HG03196 (cell line): Measurements from ENCODE around the gene TOGARAM2.

Experiments
- ATAC-seq: cut with Tn5 transposase; IDR thresholded peaks from one replicate; pipeline ENCODE4 v1.9.1; 2021; ENCODE audit not compliant: unreplicated experiment

The TOGARAM2 gene

GRCh38 chr2:28981016-28981441, at the start of gene TOGARAM2:
TOGARAM2 (plus strand) TSS chr2:28981298; CDS start chr2:28994835, 13,537 bp downstream.
- ATAC-seq = no peak

GRCh38 chr2:28934769-28935168, 46.3 kb upstream of the TOGARAM2 start:
- ATAC-seq = no peak

- ATAC-seq = no peak
These were observed 40.1 kb upstream of the TOGARAM2 start for GRCh38 chr2:28941008-28941407.

- ATAC-seq = no peak
These were observed 36.4 kb upstream of the TOGARAM2 start for GRCh38 chr2:28944535-28945248.

- ATAC-seq = no peak
These were observed 32.9 kb upstream of the TOGARAM2 start for GRCh38 chr2:28948160-28948559.

- no peak for ATAC-seq
These were observed 31.9 kb upstream of the TOGARAM2 start for GRCh38 chr2:28949190-28949589.

GRCh38 chr2:28949617-28950305, 31.3 kb upstream of the TOGARAM2 start:
- no peak for ATAC-seq

GRCh38 chr2:28950941-28951630, 30.0 kb upstream of the TOGARAM2 start:
- ATAC-seq = no peak

GRCh38 chr2:28951910-28952835, 28.9 kb upstream of the TOGARAM2 start:
- ATAC-seq = no peak

- ATAC-seq = no peak
These were observed 28.3 kb upstream of the TOGARAM2 start for GRCh38 chr2:28952836-28953211.

GRCh38 chr2:28955467-28955866, 25.6 kb upstream of the TOGARAM2 start:
- no peak for ATAC-seq

GRCh38 chr2:28956415-28956826, 24.7 kb upstream of the TOGARAM2 start:
- no peak for ATAC-seq

GRCh38 chr2:28956890-28957289, 24.2 kb upstream of the TOGARAM2 start:
- no peak for ATAC-seq

- ATAC-seq = no peak
These were observed 22.4 kb upstream of the TOGARAM2 start for GRCh38 chr2:28958689-28959088.

- ATAC-seq = no peak
These were observed 20.7 kb upstream of the TOGARAM2 start for GRCh38 chr2:28960401-28960800.

GRCh38 chr2:28962505-28962904, 18.6 kb upstream of the TOGARAM2 start:
- no peak for ATAC-seq

- no peak for ATAC-seq
These were observed 10.5 kb upstream of the TOGARAM2 start for GRCh38 chr2:28970464-28971160.

- no peak for ATAC-seq
These were observed 8.2 kb upstream of the TOGARAM2 start for GRCh38 chr2:28972778-28973335.

- no peak for ATAC-seq
These were observed 6.8 kb upstream of the TOGARAM2 start for GRCh38 chr2:28974252-28974651.

- no peak for ATAC-seq
These were observed 5.4 kb upstream of the TOGARAM2 start for GRCh38 chr2:28975671-28976070.
